ENCODE data around the gene ADAM23.

- TF ChIP-seq IRF1 (CRISPR knock-in tag; IDR thresholded peaks at IDR 0.05) (no peak), ZNF138 (CRISPR knock-in tag; conservative IDR thresholded peaks at IDR 0.05) (no peak), CTCF (IDR thresholded peaks at IDR 0.05) (no peak), ZBTB43 (CRISPR knock-in tag; IDR thresholded peaks at IDR 0.05) (no peak), STAT6 (CRISPR knock-in tag; conservative IDR thresholded peaks at IDR 0.05; ENCODE audit: low read depth) (no peak)
These were observed 78.3 kb downstream of the ADAM23 start for GRCh38 chr2:206521612-206522011.

Measured in WTC11 (cell line).